Fibroblast of peridontal ligament (primary cell): ENCODE measurements around the gene RNF208.
"Not testable (repeated sequence)": the region's sequence is repeated elsewhere in the genome, so short reads cannot be mapped to it uniquely, and the experiment has no call there.

Source experiments
- DNase-seq: peaks from one replicate; pipeline ENCODE4 v3.0.0-alpha.2; 2010; ENCODE audit errors: extremely low read depth

RNF208 gene

DNA sequence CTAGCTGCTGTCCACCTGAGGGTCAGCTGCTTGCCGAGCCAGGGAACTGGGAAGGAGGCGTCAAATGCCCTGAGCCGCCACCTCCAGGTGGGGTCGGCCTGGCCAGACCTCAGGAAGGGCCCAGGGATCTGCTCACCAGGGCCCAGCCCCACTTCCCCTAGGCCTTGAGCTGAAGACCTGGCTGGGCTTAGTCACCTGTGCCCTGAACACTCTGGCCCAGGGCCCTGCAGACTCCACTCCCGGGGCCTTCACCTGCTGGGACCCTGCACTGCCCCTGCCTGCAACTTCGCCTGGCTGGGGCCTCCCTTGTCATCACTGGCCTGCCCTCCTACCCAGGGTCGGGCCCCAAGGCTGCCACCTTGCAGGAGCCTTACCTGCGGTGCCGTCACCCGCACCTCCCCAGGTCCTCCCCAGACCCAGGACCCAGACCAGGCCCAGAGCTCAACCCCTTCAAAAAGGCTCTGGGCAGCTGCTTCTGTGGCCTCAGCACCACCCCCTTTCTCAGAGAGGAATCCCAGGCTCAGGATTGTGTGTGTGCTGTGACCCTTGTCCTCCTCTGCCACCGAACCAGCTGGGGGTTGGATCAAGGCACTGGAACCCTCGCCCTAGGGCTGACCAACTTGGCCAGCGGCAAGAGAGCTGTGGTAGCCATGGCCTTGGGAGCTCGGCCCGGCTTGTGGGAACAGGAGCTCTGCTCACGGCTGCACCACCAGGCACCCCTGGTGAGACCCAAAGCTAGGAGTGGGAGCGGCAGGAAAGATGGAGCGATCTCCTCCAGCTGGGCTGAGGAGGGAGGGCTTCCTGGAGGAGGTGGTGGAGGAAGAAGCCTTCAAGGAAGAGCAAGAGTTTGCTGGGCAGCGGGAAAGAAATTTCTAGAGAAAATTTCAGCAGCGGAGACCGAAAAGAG lies 31.9 kb upstream of the RNF208 start:
- peak; percentile 6 for DNase-seq

DNA sequence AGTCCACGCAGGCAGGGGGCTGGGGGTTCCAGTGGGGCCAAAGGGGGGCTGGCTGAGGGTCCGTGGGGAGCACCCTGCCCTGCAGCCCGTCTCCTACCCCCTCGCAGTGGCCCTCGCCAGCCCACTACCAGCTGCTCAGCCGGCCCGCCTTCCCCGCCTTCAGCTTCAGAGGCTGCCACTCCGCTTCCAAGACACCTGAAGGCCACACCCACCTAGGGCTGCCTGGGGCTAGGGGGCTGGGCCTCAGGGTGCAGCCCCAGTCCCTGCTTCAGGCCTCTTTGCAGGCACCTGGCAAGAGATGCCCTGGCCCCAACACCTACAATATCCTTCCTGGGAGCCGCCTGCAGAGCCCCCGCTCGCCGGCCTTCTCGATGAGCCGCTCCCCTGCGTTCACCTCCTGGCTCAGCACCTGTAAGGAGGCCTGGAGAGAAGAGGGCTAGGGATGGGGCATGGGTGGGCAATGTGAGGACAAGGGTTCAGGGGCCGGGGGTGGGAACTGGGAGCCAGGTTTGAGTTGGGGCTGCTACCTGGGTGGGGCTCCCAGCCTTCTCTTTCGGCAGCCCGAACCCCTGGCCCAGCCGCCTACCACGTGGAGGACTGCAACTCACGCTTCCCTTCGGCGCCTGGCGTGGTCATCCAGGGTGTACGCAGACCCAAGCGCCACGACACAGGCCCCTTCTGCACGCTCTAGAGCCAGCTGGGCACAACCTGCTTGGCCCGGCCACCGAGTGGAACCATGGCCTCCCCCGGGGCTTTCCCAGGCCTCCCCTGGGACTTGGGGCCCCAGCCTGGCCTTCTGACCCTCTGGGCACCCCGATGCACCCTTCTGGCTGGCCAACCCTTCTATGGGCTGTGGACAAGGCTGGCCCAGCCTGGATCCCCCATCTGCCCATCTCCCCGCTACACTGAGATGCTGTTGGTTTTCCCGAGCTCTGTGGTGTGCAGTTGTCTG lies 30.8 kb upstream of the RNF208 start:
- DNase-seq: no peak

DNA sequence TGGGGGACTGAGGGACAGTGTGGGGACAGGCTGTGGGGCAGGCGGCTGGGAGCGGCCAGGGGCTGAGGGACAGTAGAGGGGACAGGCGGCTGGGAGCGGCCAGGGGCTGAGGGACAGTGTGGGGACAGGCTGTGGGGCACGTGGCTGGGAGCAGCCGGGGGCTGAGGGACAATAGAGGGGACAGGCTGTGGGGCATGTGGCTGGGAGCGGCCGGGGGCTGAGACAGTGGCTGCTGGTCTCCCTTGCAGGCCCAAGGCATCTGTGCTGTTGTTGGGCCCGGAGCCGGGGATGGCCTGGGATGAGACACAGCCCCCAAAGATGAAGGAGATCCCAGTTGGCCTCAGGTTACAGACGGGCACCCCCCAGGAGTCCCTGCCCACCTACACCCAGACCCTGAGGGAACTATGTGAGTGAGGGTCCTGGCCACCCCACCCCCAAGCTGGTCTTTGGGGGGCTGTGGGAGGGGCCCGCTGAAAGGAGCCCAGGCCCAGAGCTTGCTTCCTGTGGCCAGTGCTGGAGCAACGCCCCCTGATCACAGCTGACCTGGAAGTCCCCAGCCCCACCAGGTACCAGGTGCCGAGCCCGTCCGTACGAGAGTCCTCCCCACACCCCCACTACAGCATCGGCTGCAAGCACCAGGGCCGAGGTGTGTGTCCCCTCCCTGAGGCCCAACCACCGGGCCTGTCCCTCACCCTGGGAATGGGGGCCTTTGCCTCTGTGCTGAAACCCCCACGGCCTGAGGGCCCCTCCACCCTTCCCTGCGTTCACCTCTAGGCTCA lies 29.6 kb upstream of the RNF208 start:
- no peak for DNase-seq

DNA sequence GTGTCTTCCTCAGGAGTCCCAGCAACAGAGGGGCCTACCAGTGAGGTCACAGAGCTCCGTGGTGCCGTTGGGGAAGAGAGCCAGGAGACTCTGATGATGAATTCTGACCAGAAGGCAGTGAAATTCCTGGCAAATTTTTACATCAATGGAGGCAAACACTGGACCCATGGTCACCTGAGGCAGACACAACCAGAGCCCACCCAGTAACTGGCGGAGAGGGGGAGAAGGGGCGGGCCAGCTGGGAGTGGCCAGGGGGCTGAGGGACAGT lies 29.1 kb upstream of the RNF208 start, which contains the start of gene STPG3:
TSS of gene STPG3 (plus strand) at position 93 of the 268 bp plus-strand sequence. CDS start at position 94, 1 bp downstream.
- no peak for DNase-seq

DNA sequence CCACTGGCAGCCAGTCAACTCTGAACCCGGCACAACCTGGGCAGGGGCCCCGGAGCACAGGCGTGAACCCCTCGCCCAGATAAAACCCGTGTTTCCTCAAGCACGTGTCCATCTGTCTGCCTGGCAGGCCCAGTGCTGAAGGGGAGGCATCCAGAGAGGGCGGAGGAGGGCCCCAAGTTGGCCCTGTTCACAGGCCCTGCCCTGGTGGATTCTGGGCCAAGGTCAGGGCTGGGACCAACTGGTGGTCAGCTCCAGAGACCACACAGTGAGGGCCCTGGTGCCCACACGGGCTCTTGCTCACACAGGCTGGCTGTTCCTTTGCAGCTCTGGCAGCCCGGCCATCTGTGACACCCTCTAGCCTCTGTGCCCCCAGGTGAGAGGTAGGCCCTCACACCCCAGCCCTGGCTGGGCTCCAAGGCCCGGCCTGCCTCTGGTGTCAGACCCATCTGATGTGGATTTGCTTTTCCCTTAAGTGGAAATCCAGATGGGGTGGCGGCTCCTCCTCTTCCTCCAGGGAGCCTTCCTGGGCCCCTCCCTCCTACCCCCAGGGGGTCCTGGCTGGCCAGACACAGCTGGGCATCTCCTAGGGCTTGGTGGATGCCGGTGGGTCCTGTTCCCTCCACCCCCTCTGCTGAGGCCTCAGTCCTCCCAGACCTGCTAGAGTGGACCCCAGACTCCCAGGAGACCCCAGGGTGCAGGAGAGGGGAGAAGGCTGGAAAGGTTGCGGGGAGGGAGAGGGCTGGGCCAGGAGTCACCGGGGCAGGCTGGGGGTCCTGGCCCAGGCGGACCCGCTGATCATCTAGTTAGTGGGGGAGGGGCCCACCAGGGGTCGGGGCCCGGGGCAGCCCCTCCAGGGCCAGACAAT lies 28.5 kb upstream of the RNF208 start:
- no peak for DNase-seq

DNA sequence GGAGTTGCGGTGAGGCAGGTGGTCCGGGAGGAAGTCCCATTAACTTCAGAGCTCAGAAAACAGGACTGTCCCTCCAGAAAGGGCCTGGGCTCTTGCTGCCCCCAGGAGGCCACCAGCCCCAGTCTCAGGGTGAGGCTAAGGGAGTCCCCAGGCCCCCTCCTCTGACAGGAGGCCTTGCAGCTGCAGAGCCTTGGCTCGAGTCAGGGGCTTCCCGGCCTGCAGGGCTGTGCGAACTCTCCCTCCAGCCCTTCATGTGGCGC lies 25.8 kb upstream of the RNF208 start:
- DNase-seq: no peak

DNA sequence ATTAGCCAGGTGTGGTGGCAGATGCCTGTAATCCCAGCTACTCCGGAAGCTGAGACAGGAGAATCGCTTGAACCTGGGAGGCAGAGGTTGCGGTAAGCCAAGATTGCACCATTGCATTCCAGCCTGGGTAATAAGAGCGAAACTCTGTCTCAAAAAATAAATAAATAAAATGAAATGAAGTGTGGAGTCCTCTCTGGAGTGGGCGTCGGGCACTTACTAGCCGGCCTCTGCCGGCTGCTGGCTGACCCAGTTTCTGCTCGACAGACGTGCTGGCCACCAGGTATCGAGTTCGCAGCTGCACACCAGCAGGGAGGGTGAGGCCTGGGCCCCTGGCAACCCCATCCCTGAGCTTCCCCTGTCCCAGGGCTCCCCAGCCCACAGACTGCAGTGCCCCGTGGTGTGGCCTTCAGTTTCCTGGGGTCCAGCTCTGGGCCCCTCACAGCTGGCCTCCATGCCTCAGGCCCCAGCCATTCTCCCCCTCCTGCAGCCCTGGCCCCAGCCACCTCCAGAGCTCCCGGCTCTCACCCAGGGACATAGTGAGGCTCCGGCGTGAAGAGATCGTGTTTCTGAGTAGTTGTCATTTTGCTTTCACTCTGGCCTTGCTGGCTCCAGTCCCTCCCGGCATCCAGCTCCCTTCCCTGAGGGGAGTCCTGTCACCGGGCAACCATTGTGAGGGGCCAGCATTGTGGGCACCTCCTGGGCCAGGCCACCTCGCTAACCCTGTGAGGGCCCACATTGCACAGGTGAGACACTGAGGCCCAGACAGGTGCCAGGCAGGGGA lies 25.3 kb upstream of the RNF208 start:
- peak; percentile 19 for DNase-seq

DNA sequence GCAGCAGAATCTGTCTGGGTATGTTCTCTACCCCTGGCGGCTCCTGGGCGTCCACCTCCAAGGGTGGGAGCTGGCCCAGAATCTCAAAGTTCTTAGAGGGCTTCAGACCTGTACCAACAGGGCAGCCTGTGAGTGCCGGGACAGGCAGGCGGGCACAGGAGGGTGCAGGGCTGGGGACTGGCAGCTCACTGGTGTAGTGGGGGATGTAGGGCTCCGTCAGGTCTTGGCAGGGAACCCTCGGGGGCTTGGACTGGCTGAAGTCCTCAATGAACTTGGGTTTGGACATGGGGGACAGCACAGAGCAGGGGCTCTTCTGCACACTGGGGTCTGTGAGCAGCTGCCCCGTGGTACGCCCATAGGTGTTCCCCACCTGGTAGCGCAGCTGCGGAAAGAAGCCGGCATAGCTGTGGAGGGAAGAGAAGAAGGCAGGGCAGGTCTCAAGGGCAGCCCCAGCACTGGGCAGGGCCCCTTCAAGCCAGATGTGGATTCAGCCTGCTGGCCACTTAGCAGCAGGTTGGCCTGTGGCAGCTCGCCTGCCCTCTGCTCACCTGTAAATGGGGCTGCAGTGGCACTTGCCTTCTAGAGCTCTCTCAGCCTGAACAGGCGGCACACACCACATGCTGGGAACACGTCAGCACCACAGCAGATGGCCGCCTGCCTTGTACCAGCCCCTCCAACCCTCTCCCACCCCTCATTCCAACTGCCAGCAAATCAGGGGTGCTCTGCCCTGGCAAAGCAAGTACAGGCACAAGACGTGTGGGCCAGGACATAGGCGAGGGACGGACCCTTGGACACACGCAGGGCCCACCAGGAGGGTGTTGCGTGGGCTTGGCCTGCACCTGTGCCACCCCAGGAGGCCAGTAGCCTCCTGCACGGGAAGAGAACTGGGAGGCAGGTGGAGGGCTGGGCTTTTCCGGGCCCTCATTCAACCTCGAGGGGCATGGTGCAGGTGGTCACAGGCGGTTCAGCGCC lies 23.7 kb upstream of the RNF208 start:
- no peak for DNase-seq

DNA sequence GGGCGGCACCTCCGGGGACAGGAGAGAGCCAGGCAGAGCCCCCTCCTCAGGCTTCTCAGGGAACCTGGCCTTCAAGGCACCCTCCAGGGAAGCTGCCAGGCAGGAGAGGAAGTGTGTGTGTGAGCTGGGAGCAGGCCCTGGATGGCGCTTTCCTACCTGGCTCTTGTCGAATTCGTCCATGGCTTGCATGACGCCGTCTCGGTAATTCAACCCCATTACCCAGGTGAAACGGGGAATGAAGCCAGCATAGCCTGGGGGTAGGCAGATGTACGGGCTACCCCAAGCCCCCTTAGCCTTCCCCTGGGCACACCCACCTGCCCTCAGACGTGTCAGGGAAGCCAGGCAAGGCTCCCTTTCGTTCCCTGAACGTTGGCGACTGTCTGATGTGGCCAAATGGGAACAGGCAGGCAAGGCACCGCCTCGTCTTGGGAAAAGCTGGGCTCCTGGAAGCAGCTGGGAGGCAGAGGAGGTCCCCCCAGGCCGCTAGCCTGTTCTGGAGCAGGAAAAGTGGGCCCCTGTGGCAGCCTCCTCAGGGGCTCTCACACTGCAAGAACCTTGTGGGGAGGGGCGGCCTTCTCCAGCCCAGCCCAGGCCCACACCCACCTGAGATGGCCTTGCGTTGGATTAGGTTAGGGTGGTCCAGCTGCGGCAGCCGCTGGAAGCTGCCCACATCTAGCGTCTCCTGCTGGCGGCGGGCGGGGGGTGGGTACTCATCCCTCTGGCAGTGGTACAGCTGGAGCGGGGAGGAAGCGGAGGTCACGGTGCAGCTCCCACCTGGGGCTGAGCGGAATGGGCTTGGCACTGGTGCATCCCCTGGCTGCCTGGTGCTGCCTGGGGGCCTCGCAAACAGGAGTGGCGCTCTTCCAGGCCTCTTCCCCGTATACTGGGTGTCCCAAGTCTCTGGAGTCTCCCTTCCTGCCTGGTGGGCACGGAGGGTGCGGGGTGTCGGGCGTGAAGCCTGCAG lies 22.7 kb upstream of the RNF208 start:
- no peak for DNase-seq

DNA sequence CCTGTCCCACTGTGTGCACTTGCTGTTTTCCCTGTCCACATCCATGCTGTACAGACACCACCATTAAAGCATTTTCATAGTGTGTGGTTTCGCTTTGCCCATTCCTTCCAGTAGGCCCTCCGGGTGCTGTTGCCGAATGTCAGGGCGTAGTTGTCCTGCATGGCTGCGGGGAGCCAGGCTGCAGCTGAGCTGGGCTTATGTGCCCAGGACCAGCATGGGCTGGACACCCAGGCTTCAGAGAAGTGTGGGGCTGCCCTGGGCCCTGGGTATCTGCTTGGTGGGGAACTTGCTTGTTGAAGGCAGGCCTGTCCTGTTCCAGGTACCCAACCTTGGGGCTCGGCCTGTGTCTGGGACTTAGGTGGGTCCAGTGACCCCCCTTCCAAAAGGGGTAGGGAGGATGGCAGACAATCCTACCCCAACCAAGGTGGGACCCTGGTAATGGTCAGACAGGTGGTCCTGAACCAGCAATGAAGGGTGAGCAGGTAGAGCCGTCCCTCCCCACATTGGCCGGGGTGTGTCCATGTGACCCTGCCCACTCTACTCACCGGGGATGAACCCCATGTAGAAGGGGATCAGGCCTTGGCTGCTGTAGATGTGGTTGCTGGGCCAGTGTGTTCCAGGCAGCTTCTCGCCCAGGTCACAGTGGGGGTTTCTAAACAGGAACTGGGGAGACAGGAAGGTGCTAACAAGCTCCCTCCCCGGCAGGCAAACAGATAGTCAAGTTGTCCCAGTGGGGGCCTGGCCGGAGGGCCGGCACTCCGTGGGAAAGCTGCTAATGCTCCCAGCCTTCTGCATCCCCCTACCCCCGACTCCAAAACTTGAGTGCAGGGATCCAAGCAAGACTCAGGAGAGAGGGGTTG lies 21.8 kb upstream of the RNF208 start:
- DNase-seq: no peak

DNA sequence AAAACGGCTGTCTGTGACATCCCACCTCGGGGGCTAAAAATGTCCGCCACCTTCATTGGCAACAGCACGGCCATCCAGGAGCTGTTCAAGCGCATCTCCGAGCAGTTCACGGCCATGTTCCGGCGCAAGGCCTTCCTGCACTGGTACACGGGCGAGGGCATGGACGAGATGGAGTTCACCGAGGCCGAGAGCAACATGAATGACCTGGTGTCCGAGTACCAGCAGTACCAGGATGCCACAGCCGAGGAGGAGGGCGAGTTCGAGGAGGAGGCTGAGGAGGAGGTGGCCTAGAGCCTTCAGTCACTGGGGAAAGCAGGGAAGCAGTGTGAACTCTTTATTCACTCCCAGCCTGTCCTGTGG lies 21.2 kb upstream of the RNF208 start:
- not testable (repeated sequence) for DNase-seq

DNA sequence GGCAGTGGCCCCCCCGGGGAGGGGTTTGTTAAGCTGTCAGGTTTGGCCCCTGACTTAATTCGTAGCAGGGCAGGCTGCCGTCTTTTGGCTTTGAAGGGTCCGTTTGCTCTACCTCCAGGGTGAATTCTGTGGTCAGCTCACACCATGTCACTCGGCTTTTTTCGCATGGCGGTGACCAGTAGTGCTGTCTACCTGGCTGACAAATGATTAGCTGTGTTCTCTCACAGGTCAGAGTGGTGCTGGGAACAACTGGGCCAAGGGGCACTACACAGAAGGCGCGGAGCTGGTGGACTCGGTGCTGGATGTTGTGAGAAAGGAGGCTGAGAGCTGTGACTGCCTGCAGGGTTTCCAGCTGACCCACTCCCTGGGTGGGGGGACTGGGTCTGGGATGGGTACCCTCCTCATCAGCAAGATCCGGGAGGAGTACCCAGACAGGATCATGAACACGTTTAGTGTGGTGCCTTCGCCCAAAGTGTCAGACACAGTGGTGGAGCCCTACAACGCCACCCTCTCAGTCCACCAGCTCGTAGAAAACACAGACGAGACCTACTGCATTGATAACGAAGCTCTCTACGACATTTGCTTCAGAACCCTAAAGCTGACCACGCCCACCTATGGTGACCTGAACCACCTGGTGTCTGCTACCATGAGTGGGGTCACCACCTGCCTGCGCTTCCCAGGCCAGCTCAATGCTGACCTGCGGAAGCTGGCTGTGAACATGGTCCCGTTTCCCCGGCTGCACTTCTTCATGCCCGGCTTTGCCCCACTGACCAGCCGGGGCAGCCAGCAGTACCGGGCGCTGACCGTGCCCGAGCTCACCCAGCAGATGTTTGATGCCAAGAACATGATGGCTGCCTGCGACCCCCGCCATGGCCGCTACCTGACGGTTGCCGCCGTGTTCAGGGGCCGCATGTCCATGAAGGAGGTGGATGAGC lies 20.5 kb upstream of the RNF208 start:
- no peak for DNase-seq

DNA sequence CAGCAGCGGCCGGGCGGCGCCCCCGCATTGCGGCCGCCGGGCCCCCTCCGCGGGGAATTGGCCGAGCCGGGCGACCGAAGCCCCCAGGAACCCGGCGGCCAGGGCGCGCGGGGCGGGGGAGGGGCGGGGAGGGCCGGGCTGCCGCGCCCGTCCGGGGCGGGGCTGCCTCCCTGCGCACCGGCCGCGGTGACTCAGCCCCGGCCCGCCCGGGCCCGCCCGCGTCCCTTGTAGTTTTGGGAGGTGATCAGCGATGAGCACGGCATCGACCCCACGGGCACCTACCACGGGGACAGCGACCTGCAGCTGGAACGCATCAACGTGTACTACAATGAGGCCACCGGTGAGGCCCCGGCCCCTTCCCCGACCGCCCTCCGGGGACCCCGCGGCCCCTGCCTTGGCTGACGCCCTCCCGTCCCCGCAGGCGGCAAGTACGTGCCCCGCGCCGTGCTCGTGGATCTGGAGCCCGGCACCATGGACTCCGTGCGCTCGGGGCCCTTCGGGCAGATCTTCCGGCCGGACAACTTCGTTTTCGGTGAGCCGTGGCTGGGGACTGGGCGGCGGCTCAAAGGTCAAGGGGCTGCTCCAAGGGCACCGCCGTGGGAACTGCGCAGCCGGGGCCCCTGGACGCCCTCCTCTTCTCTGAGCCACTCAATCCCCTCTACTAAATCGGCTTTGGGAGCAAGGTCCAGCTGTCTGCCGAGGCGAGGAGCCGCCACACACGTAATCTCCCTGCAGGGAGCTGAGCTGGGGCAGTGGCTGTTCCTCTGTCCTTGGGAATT lies 19.6 kb upstream of the RNF208 start:
- DNase-seq: peak; percentile 19

DNA sequence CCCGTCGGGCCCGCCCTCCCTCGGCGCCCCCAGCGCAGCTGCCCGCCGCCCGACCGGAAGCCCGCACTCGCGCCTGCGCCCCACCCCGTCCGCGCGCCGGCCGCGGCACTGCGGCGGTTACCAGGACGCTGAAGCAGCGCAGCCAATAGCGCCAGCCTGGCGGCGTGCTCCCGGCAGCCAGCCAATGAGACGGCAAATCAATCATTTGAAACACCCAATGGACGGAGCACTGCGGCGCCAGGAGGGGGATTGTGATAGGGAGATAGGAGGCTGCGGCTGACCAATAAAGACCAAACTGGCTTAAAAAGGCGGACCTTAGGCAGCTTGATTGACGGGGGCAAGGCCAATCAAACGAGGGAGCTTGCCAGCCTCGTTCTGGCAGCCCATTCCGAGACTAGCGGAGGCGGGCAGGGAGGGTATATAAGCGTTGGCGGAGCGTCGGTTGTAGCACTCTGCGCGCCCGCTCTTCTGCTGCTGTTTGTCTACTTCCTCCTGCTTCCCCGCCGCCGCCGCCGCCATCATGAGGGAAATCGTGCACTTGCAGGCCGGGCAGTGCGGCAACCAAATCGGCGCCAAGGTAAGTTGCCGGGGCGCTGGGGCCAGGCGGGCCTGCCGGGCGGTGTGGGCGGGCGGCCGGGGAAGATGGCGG lies 18.9 kb upstream of the RNF208 start, which contains the start of gene TUBB4B:
TSS of gene TUBB4B (plus strand) at position 447 of the 649 bp plus-strand sequence. CDS start at position 521, 74 bp downstream.
- peak; percentile 100 for DNase-seq
